Subcutaneous adipose tissue (tissue), 4 donors: ENCODE results near the gene ARMH1. TPM values are rescaled to one million over a fixed set of nuclear protein-coding genes. Genes with fewer than 3 reads are reported as not detected.

ENCODE experiments used
- CTCF ChIP-seq: fragments of 450-650 bp; IDR thresholded peaks from one replicate; pipeline ENCODE4 v1.5.1; 2016; ENCODE audit warnings: low read depth, mild to moderate bottlenecking, control low read depth, antibody characterized with exemption, moderate library complexity
- total RNA-seq, 4 donors: library from RNA; depleted of rRNA; stranded (reverse); fragments of >200 nt; gene quantifications; one replicate each; pipeline ENCODE4 v1.1.0, GENCODE V29; 2016

The ARMH1 gene
- total RNA-seq, 4 donors from 2014 or later, result 2.4 to 18.9 TPM; not detected in 2

GRCh38 chr1:44632598-44632997 lies 41.9 kb upstream of the ARMH1 start:
- TF ChIP-seq CTCF, result no peak

GRCh38 chr1:44634606-44635189 lies 39.8 kb upstream of the ARMH1 start:
- no peak for TF ChIP-seq CTCF

GRCh38 chr1:44635439-44635838 lies 39.1 kb upstream of the ARMH1 start:
- TF ChIP-seq CTCF, result no peak

- TF ChIP-seq CTCF, result no peak
These were observed 38.3 kb upstream of the ARMH1 start for GRCh38 chr1:44636083-44636687.

- TF ChIP-seq CTCF, result no peak
These were observed 37.6 kb upstream of the ARMH1 start for GRCh38 chr1:44636688-44637598.

GRCh38 chr1:44637702-44638411 lies 36.7 kb upstream of the ARMH1 start:
- TF ChIP-seq CTCF, result no peak
